Activated CD4-positive, alpha-beta T cell treated with anti-CD3 and anti-CD28 coated beads, Interleukin-2, amount 50 U/mL, for 4 hours (primary cell): ENCODE measurements around the gene INSRR.
A peak's percentile ranks its signal among the peaks of the same experiment; 100 is the strongest.

ENCODE experiments used
- DNase-seq, 2 experiments: peaks; one replicate each; pipeline ENCODE4 v3.0.0-alpha.2; 2020

Gene INSRR

GRCh38 chr1:156847591-156848460 lies 11.1 kb downstream of the INSRR start:
- DNase-seq, result no peak

- DNase-seq, result no peak
These were observed 12.3 kb downstream of the INSRR start for GRCh38 chr1:156846643-156847042.

GRCh38 chr1:156845953-156846545 lies 12.9 kb downstream of the INSRR start:
- DNase-seq, result no peak

- DNase-seq, result no peak
These were observed 13.6 kb downstream of the INSRR start for GRCh38 chr1:156845055-156845952.

- no peak for DNase-seq
These were observed 14.3 kb downstream of the INSRR start for GRCh38 chr1:156844638-156845037.

- no peak for DNase-seq
These were observed 14.8 kb downstream of the INSRR start for GRCh38 chr1:156844102-156844501.

- DNase-seq, result no peak
These were observed 16.2 kb downstream of the INSRR start for GRCh38 chr1:156842618-156843300.

- DNase-seq, result no peak
These were observed 17.5 kb downstream of the INSRR start for GRCh38 chr1:156841295-156841855.

GRCh38 chr1:156840898-156841279 lies 18.0 kb downstream of the INSRR start:
- no peak for DNase-seq

- no peak for DNase-seq
These were observed 18.6 kb downstream of the INSRR start for GRCh38 chr1:156840186-156840897.

- DNase-seq, result no peak
These were observed 19.3 kb downstream of the INSRR start for GRCh38 chr1:156839426-156840109.

- DNase-seq, result peak; percentile 31 to 34
These were observed 19.9 kb downstream of the INSRR start for GRCh38 chr1:156838972-156839371.

- no peak for DNase-seq
These were observed 22.0 kb downstream of the INSRR start for GRCh38 chr1:156836892-156837291.

GRCh38 chr1:156836041-156836654 lies 22.8 kb downstream of the INSRR start:
- DNase-seq, result peak in 1 of 2 experiments; percentile 27

GRCh38 chr1:156834322-156834721 lies 24.6 kb downstream of the INSRR start:
- DNase-seq, result no peak

- no peak for DNase-seq
These were observed 25.3 kb downstream of the INSRR start for GRCh38 chr1:156833603-156834002.

- no peak for DNase-seq
These were observed 26.5 kb downstream of the INSRR start for GRCh38 chr1:156832434-156832833.

- no peak for DNase-seq
These were observed 30.4 kb downstream of the INSRR start for GRCh38 chr1:156828400-156829124.

GRCh38 chr1:156826630-156827029 lies 32.3 kb downstream of the INSRR start:
- DNase-seq, result no peak

GRCh38 chr1:156823210-156823790 lies 35.6 kb downstream of the INSRR start:
- no peak for DNase-seq
